HUES64 (cell line): Measurements from ENCODE around the gene DUS1L.
A peak's percentile ranks its signal among the peaks of the same experiment; 100 is the strongest.

Source experiments
- H3K27ac ChIP-seq: 2 replicates; pipeline ENCODE4 v1.7.0; 2013; ENCODE audit warnings: low read depth, low read length, inconsistent platforms
- H3K27me3 ChIP-seq: 2 replicates; pipeline ENCODE4 v1.6.1; 2013; ENCODE audit warnings: mild to moderate bottlenecking, low read length; ENCODE audit not compliant: insufficient read depth
- H3K36me3 ChIP-seq: 2 replicates; pipeline ENCODE4 v1.6.1; 2013; ENCODE audit warnings: mild to moderate bottlenecking, low read length; ENCODE audit not compliant: insufficient read depth
- H3K4me1 ChIP-seq: 2 replicates; pipeline ENCODE4 v1.6.1; 2013; ENCODE audit warnings: mild to moderate bottlenecking, low read length, moderate library complexity; ENCODE audit not compliant: insufficient read depth
- H3K4me3 ChIP-seq: 2 replicates; pipeline ENCODE4 v1.5.1; 2013; ENCODE audit warnings: mild to moderate bottlenecking, low read length, moderate library complexity
- H3K9ac ChIP-seq: 2 replicates; pipeline ENCODE4 v1.6.1; 2013; ENCODE audit warnings: mild to moderate bottlenecking, low read depth, low read length
- H3K9me3 ChIP-seq: 2 replicates; pipeline ENCODE4 v1.6.1; 2013; ENCODE audit warnings: low read depth, low read length; ENCODE audit not compliant: insufficient read depth
- WGBS: fragments of 150-250, 120-280 bp; methylation state at CpG from one replicate; pipeline ENCODE4 v1.1.7; 2013; ENCODE audit warnings: missing lambda C conversion rate; 5-methylcytosine and 5-hydroxymethylcytosine counted together

Gene DUS1L

DNA sequence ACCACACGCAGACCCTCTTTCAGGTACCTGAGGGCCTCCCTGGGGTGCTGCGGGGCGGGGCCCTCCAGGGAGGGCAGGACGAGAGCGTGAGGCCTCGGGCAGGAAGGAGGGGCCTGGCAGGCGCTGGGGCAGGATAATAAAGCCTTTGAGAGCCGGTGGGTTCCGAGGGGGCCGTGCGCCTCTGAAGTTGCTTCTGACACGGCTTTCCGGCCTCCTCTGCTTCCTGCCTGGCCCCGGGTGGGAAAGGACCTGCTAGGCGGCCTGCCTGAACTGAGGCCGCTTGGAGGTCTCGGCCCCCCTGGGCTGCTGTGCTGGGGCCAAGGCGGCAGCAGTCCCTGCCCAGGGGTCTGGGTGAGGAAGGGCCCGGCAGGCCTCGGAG, 53.4 kb downstream of the DUS1L start:
- Histone ChIP-seq H3K9ac (0 out of 2 replicates have a peak overlapping the region, but pooled peaks have one; percentile 31), H3K4me1 (no peaks in the 10 kb centered on the region), H3K4me3 (no peak overlapping the region), H3K36me3 (0 out of 2 replicates have a peak, but pooled peaks cover 3% of the 10 kb centered on the region), H3K9me3 (no peaks in the 10 kb centered on the region), H3K27ac (peak overlapping the region; percentile 55; the same call in 1 of the 2 replicates), H3K27me3 (no peaks in the 10 kb centered on the region)
- 70% methylated on average over 20 of the region's 20 CpGs for WGBS

DNA sequence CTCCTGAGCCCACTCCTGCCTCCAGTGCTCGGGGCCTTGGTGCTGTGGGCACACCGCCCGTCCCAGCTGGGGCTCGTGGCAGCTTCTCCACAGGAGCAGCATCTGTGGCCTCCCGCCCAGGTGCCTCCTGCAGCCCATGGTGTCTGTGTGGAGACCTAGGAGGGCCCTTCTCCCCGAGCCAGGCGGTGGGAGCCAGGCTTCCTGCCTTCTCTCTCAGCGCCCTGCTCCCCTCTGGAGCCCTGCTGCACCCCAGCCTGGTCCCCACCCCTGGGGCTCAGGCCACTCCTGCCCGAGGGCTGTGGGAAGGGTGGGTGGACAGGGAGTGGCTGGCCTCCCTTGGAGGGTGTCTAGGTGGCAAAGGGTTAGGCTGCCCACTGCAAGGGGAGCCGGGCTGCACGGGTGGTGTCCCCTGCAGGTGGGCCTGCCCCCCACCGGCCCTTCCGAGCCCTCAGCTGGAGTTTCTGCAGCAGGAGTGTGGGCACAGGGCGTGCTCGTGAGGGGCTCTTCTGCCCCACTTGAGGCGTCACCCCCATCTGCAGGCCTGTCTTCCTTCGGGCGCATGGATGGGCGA, 53.9 kb downstream of the DUS1L start:
- Histone ChIP-seq H3K9me3 (no peaks in the 10 kb centered on the region), H3K9ac (no peak overlapping the region), H3K27ac (no peak overlapping the region), H3K27me3 (no peaks in the 10 kb centered on the region), H3K36me3 (0 out of 2 replicates have a peak, but pooled peaks cover 3% of the 10 kb centered on the region), H3K4me3 (no peak overlapping the region), H3K4me1 (no peaks in the 10 kb centered on the region)
- WGBS, result 96% methylated on average over 19 of the region's 19 CpGs

DNA sequence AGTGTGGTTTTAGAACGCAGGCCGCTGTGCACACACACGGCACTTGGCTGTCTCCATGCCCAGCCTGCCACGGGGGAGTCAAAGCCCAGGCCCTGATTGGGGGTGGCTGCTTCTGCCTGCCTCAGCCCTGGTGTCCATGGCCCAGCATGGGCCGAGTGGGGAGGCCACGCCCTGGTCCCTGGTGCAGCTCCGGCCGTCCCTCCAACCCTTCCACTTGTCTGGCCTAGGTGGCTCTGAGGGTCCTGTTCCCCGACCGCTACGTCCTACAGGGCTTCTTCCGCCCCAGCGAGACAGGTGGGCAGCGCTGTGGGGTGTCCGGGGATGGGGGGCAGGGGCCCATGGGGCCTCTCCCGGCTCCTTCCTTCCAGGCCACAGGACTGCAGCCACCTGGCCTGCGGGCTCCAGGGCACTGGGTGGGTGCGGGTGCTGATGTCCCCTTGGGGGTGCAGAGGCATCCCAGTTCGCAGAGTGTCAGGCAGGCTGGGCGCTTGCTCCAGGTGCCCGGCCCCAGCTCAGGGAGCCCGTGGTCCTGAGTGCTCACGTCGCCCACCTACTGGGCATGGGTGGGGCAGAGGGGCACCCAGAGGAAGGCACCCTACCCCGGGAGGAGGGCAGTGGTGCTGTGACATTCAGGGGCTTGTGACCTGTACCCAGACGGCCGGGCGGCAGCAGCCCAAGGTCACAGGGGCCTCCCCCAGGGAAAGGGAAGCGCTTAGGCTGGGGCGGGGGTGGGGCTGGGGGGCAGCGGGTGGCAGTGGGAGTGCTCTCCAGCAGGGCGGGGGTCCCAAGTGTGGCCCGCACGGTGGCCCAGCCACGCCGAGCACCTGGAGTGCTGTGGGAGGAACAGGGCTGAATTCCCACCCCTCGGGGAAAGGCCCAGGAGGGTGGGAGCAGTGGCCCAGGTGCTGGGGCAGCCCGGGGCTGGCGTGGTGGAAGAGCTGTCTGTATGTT, 54.8 kb downstream of the DUS1L start:
- Histone ChIP-seq H3K4me3 (no peak overlapping the region), H3K27ac (no peak overlapping the region), H3K9ac (no peak overlapping the region), H3K9me3 (no peaks in the 10 kb centered on the region), H3K4me1 (no peaks in the 10 kb centered on the region), H3K36me3 (0 out of 2 replicates have a peak, but pooled peaks cover 3% of the 10 kb centered on the region), H3K27me3 (no peaks in the 10 kb centered on the region)
- WGBS, result 95% methylated on average over 39 of the region's 39 CpGs

DNA sequence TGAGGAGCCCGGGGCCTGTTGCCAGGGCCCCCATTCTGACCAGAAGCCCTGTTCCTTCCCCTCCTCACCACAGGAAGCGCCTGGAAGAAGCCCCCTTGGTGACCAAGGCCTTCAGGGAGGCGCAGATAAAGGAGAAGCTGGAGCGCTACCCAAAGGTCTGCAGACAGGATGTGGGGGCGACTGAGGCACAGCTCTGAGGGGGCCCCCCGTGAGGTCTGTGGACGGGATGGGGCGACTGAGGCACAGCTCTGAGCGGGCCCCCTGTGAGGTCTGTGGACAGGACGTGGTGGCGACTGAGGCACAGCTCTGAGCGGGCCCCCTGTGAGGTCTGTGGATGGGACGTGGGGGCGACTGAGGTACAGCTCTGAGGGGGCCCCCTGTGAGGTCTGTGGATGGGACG, 56.2 kb downstream of the DUS1L start:
- H3K4me1 ChIP-seq, result no peaks in the 10 kb centered on the region
- H3K4me3 ChIP-seq, result no peak overlapping the region
- no peaks in the 10 kb centered on the region for H3K27me3 ChIP-seq
- 0 out of 2 replicates have a peak, but pooled peaks cover 3% of the 10 kb centered on the region for H3K36me3 ChIP-seq
- no peak overlapping the region for H3K9ac ChIP-seq
- H3K27ac ChIP-seq, result no peak overlapping the region
- H3K9me3 ChIP-seq, result no peaks in the 10 kb centered on the region
- 94% methylated on average over 15 of the region's 15 CpGs for WGBS

DNA sequence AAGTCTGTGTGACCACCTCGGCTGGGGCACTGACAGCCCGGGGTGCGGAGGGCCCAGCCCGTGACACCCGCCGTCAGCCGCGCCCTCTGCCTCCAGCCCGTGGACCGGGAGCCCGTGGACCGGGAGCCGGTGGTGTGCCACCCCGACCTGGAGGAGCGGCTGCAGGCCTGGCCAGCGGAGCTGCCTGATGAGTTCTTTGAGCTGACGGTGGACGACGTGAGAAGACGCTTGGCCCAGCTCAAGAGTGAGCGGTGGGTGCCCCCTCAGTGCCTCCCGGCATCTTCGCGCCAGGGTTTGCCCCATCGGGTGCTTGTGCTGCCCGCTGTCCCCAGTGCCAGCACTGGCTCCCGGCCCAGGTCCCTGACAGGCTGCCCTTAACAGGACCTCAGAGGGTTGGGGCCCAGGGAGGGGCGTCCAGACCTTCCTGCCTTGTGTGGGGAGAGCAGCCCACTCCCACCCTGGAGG, 56.6 kb downstream of the DUS1L start:
- Histone ChIP-seq H3K9me3 (no peaks in the 10 kb centered on the region), H3K27me3 (no peaks in the 10 kb centered on the region), H3K4me1 (no peaks in the 10 kb centered on the region), H3K9ac (no peak overlapping the region; the same call in 1 of the 2 replicates), H3K4me3 (no peak overlapping the region), H3K36me3 (0 out of 2 replicates have a peak, but pooled peaks cover 3% of the 10 kb centered on the region), H3K27ac (no peak overlapping the region)
- WGBS, result 96% methylated on average over 28 of the region's 28 CpGs

DNA sequence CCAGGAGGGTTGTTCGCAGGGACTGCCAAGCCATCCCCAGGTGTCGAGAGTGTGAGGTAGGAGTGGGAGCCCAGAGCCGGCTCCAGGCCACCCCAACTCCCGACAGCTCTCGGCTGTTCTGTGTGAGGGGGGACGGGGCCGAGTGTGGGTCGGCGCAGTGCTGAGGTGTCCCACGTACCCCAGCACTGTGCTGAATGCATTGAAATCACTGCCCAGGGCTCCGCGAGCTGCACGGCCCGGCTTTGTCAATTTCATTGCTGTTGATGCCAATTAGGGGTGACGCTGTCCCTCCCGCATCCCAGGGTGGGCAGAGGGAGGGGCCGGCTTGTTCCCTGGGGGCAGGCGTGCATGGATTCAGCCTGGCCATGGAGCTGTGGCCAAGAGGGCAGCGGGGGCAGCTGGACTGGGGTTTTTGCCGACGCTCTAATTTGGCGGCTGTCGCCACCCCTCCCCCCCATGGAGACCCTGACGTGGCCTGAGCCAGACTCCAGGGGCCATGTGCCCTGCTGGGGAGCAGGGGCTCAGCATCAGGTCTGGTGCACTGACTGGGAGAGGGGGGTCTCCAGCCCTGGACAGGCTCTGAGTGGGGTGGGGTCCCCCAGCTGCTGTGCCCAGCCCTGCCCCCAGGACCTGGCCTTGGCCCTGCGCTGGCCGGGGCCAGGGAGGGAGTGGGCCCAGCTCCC, 57.2 kb downstream of the DUS1L start:
- WGBS, result 94% methylated on average over 26 of the region's 26 CpGs
- Histone ChIP-seq H3K9me3 (no peaks in the 10 kb centered on the region), H3K36me3 (0 out of 2 replicates have a peak, but pooled peaks cover 3% of the 10 kb centered on the region)

More for the DNA sequence above, 57.2 kb downstream of the DUS1L start:
- Histone ChIP-seq H3K27me3 (no peaks in the 10 kb centered on the region), H3K4me1 (no peaks in the 10 kb centered on the region; the same call in 1 of the 2 replicates), H3K27ac (no peak overlapping the region), H3K9ac (no peak overlapping the region), H3K4me3 (no peak overlapping the region)
